ENCODE measurements around the gene NOP10. TPM values are rescaled to one million over a fixed set of nuclear protein-coding genes. Genes with fewer than 3 reads are reported as not detected.

Gene NOP10
- total RNA-seq, 1 experiment from 2014 or later = 162 TPM

- Histone ChIP-seq H3K9me2 (ENCODE audit: insufficient read depth) (no peaks in the 10 kb centered on the region), H3K4me3 (no peak overlapping the region), H4K20me1 (ENCODE audit: insufficient read depth) (no peaks in the 10 kb centered on the region), H3K79me2 (ENCODE audit: low read depth) (no peaks in the 10 kb centered on the region), H3K4me2 (no peak overlapping the region), H3K36me3 (ENCODE audit: low read depth) (no peaks in the 10 kb centered on the region), H3K27ac (no peak overlapping the region), H3F3A (ENCODE audit: insufficient read depth, low read depth) (no peaks in the 10 kb centered on the region), H3K9me3 (ENCODE audit: insufficient read depth, low read depth) (no peaks in the 10 kb centered on the region), H3K27me3 (ENCODE audit: insufficient read depth, low read depth) (no peaks in the 10 kb centered on the region), H3K4me1 (replicated peaks; ENCODE audit: insufficient read depth) (no peaks in the 10 kb centered on the region), H2AFZ (no peak overlapping the region)
- CTCF ChIA-PET = no interaction called here
- intact Hi-C loops (cut with micrococcal nuclease; ENCODE audit: unreplicated experiment) = no loop called here
- BruUV-seq (replicated peaks) = no TSS peak
- no peak for TF ChIP-seq EZH2 (IDR thresholded peaks at IDR 0.05; ENCODE audit: low read depth)
- no peak for TF ChIP-seq CTCF (conservative IDR thresholded peaks at IDR 0.05)
- POLR2A ChIA-PET (ENCODE audit: unreplicated experiment) = no interaction called here
- no peak for DNase-seq
Observed at GRCh38 chr15:34324933-34325332, 18.0 kb downstream of the NOP10 start.

- intact Hi-C loops (cut with micrococcal nuclease; ENCODE audit: unreplicated experiment) = no loop called here
- Histone ChIP-seq H3K36me3 (ENCODE audit: low read depth) (no peaks in the 10 kb centered on the region), H4K20me1 (ENCODE audit: insufficient read depth) (no peaks in the 10 kb centered on the region), H3K4me3 (no peak overlapping the region), H3K27ac (no peak overlapping the region), H3K79me2 (ENCODE audit: low read depth) (0 out of 2 replicates have a peak, but pooled peaks cover 1% of the 10 kb centered on the region), H3K9me2 (ENCODE audit: insufficient read depth) (no peaks in the 10 kb centered on the region), H3K4me2 (no peak overlapping the region), H3F3A (ENCODE audit: insufficient read depth, low read depth) (no peaks in the 10 kb centered on the region), H3K9me3 (ENCODE audit: insufficient read depth, low read depth) (no peaks in the 10 kb centered on the region), H3K27me3 (ENCODE audit: insufficient read depth, low read depth) (no peaks in the 10 kb centered on the region), H3K4me1 (replicated peaks; ENCODE audit: insufficient read depth) (0 out of 2 replicates have a peak, but pooled peaks cover 7% of the 10 kb centered on the region), H2AFZ (no peak overlapping the region)
- ChIA-PET POLR2A (ENCODE audit: unreplicated experiment) (no interaction called here), CTCF (no interaction called here)
- BruUV-seq (replicated peaks) = no TSS peak
- TF ChIP-seq EZH2 (IDR thresholded peaks at IDR 0.05; ENCODE audit: low read depth) = no peak
- DNase-seq = no peak
Observed at GRCh38 chr15:34323217-34323616, 19.7 kb downstream of the NOP10 start.

DNA sequence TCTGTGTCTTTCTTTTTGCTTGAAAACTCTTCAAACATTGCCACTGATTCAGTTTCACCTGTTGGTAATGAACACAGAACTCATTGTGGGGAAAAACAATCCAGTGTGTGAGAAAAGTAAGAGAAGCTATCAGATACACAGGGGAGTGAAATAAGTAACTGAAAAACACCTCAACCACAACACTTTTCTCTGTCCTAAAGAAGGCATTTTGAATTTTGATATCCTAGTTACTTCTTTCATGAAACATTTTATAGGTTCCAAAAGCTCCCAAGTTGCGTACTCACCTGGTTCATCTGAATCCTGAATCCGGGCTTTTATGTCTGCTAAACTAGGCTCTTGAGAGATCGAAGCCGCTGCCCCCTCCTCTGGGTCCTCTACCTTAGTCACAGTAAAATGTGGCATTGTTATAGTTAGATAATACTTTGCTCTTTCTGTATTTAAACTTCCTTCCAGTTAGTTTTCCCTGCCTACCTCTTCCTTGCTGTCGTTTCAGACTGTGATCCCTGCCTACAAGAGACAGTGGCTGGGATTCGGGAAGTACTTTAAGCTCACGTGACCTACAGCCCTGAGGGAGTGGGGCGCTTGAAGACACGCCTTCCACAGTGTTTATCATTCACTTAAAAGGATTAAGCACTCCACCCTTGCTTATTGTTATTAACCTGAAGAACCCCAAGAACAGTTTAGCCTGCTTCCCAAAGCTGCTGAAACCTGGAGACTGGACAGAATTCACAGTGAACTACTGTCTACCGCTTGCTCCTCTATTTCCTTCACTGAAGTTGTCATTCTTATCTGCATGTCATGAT lies 24.5 kb downstream of the NOP10 start:
- DNase-seq = peak; percentile 58 to 70
- Histone ChIP-seq H3K9me2 (ENCODE audit: insufficient read depth) (no peaks in the 10 kb centered on the region), H3K4me3 (peak overlapping the region; percentile 63), H3K9me3 (ENCODE audit: insufficient read depth, low read depth) (no peaks in the 10 kb centered on the region), H3K4me2 (peak overlapping the region; percentile 80), H4K20me1 (ENCODE audit: insufficient read depth) (no peaks in the 10 kb centered on the region), H3K27me3 (ENCODE audit: insufficient read depth, low read depth) (no peaks in the 10 kb centered on the region), H3K79me2 (ENCODE audit: low read depth) (peaks cover 13% of the 10 kb centered on the region; the same call in 1 of the 2 replicates), H2AFZ (peak overlapping the region; percentile 72), H3K4me1 (replicated peaks; ENCODE audit: insufficient read depth) (0 out of 2 replicates have a peak, but pooled peaks cover 20% of the 10 kb centered on the region), H3F3A (ENCODE audit: insufficient read depth, low read depth) (no peaks in the 10 kb centered on the region), H3K36me3 (ENCODE audit: low read depth) (no peaks in the 10 kb centered on the region), H3K27ac (peak overlapping the region; percentile 38)
- TSS peak; percentile 69 for BruUV-seq (replicated peaks)
- POLR2A ChIA-PET (ENCODE audit: unreplicated experiment) = interaction anchor here (0.6 to 0.8 kb wide), 3 partner anchors 19 to 217 kb away, joined by 4 to 8 read pairs (median 7); partner anchors contain the start of genes EMC4 and EMC7
- CTCF ChIA-PET = interaction anchor here (0.6 kb wide), 1 partner anchor 1132 kb away, joined by 3 read pairs; no protein-coding TSS in a partner anchor
- TF ChIP-seq CTCF (conservative IDR thresholded peaks at IDR 0.05) = no peak
- no peak for TF ChIP-seq EZH2 (IDR thresholded peaks at IDR 0.05; ENCODE audit: low read depth)
- intact Hi-C loops (cut with micrococcal nuclease; ENCODE audit: unreplicated experiment) = loop anchor here (2.0 to 5.0 kb wide), 2 partner anchors 16 to 81 kb away; no protein-coding TSS in a partner anchor

Data from PC-9 (cell line).